HPDE6-E6E7 (cell line): Measurements from ENCODE around the gene XRCC5.
"Not testable (repeated sequence)": the region's sequence is repeated elsewhere in the genome, so short reads cannot be mapped to it uniquely, and the experiment has no call there.

Source experiments
- DNase-seq: peaks from one replicate; pipeline ENCODE4 v3.0.0; 2011; ENCODE audit warnings: missing footprints; ENCODE audit errors: extremely low spot score

XRCC5 gene

DNA sequence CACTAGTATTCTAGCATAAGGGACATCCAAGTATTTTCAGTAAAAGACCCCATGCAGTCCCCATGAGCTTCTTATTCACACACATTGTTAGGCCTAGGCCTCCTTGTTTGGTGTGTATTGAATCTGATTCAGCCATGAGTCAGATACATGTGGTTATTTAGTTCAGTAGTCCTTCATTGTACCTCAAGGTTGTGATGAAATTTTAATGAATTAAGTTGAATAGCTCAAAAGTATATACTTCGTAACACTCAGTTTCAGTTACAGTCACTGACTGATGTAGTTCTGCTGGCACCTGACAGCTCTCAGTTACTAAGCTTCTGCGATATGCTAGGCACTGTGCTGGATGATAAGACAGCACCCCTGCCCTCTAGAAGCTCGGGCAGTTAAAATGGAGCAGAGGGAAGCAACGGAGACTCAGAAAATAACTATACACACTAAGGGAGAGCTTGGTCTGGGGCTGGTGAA, 86.4 kb downstream of the XRCC5 start:
- peak; percentile 62 for DNase-seq

DNA sequence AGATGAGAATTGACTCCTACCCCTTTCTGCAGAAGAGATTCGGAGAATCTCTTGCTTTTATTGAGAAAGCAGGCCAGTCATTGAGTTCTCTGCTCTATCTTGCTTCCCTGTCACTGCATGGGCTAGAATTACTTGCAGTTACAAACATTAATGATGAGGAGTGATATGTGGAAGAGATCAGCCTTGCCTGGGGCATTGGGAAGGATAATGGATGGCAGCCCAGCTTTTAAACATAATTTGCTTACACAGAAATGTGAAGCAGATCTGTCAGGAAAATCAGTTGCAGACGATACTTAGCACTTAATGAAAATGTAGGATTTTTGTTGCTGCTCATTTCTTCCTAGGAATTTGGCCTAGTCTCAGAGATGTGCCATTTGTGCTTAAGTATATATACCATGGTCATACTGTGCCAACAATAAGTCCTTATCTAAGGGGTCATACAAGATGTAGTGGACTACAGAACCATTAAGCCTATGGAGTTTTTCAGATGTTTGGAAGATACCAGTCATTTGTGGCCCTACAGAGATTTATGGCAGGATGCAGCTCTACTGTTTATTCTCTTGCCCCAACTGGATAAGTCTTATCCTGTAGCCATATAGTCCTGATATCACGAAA, 92.7 kb downstream of the XRCC5 start:
- DNase-seq, result no peak

DNA sequence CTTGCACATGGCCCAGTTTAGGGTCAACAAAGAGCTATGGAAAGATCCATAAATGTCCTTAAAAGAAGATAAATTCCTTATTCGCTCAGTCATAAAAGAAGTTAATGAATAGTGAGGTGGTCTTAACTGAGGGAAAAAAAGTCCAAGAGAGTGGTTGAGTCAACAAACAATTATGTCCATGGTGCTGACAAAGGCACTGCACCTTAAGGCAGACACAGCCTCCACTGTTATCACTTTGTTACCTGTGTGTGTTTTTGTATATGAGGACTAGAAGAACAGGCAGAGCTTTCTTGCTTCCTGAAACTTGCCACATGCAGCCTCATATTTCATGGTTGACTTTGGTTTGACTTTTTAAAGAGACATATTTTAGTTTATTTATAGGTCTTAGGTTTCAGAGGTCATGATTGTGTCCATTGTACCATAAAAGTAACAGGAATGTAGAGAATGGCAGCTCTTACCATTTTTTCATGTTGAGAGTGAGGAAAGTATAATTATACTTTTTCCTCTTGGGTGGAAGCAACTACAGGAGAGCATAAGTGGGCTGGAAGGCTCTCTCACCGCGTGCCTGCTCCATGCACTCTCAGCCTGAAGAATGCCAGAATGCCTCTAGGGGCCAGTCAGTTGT, 93.6 kb downstream of the XRCC5 start:
- no peak for DNase-seq

DNA sequence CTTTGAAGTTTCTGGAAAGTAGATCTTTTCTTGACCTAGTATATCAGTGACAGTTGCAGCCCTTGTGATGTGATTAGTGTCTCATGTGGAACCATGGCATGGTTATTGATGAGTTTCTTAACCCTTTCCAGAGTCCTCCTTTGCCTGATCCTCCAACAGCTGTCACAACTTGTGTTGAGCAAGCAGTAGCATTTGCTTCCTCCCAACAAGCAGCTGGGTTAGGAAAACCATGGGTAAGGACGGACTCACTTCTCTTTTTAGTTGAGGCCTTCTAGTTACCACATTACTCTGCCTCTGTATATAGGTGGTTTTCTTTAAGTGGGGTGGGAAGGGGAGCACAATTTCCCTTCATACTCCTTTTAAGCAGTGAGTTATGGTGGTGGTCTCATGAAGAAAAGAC, 96.3 kb downstream of the XRCC5 start:
- DNase-seq, result no peak

DNA sequence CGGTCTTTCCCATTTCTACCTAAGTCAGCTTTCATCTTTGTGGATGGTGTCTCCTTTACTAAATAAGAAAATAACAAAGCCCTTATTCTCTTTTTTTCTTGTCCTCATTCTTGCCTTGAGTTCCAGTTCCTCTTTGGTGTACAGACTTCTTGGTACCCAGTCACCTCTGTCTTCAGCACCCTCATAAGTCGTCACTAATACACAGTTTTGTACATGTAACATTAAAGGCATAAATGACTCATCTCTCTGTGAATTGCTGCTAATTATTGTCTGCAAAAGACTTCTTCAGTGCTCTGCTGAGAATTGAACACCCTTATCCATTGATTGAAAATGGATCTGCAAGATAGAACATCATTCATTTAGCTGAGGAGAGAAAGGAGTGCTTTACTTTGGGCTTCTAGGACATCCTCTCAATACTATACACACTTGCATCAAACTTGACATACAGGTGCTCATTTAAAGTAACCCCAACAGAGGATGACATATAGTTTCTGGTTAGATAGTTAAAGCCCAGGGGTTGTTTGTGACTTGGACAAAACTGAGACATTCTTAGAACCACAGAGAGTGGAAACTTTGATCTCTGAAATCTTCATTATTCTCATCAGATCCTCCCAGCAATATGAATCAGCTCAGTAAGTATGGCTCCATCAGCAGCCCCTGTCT, 97.0 kb downstream of the XRCC5 start:
- DNase-seq, result no peak

DNA sequence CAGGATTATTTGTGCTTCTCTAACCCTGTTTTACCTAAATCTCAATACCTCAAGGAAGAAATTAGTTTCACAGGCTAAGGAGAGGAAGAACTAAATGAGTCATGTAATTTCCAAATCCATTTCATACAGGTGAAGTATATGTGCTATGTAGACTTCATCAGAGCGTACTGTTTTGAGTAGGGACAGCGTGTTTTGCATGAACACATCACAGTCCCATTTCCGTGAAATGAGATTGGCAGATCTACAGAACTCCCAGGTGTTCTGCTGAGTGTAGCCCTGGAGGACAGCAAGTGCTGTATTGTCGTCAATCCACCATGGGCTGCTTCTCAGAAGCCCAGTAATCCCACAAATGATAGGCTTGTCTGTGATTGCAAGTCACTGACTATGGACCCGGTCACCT, 97.7 kb downstream of the XRCC5 start:
- DNase-seq, result no peak

DNA sequence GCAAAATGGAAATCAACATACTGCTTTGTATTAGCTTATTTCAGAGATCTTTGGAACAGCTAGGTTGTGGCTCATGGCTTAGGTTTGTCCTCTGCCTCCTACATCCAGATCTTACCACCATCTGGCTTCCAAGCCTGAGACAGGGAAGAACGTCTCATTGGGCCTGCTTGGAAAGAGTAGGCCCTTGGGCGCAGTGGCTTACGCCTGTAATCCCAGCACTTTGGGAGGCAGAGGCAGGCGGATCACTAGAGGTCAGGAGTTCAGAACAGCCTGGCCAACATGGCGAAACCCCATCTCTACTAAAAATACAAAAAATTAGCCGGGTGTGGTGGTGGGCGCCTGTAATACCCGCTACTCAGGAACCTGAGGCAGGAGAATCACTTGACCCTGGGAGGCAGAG, 99.5 kb downstream of the XRCC5 start:
- not testable (repeated sequence) for DNase-seq

DNA sequence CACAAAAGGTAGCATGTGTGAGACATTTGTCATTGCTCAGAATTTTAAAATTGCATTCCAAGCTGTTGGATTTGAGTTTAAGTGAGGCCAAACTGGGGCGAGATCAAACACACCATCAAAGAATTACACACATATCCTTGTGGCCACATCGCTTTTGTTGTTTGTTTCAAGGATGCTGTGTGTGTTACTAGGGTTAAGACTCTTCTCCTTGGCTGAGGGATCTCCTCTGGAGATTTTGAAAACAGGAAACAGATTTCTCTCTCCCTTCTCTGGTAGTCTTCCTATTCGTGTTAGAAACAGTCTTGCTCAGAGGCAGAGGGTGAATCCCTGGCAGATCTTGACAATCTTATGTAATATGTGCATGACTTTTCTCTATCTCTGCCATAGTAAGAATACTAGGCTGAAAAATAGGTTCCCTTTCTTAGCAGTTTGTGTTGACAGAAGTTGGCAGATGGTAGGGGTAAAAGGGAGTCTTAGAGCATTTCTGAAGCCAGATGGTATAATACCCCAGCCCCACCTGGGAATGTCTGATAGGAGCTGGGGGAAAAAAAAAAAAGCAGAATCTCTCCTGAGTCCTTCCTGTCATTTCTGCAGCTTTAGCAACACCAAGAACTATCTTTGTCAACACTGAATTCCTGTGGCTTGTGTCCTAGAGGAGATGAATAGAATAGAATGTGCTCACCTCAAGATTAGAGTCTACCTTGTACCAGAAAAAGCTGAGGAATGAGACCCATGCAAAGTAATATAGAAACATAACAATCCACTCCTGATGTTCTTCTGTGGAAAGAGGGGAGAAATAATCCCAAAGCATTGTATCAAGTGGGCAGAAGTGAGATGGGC, 101.8 kb downstream of the XRCC5 start:
- no peak for DNase-seq

DNA sequence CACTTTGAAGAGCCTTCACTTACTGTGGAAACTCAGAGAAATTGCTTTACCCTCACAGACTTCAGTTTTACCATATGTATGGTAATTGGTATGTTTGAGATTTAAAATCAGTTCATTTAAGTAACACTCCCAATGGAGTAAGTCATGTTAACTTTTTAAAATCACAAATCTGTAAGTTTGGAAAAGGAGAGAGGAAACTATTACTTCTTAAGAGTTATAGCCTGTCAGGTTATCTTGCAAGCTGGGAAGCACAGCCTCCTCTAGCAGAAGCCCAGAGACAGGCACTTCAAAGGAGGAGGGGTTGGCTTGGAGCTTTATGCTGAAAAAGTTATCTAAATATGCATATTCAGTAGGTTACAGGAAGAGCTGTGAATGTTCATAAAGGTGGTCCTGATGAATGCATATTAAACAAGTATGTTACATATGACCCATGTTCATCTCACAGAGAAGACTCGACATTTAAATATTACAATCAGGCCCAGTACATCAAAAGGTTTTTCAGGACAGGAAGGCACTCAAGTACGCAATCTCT, 102.5 kb downstream of the XRCC5 start:
- DNase-seq, result no peak

DNA sequence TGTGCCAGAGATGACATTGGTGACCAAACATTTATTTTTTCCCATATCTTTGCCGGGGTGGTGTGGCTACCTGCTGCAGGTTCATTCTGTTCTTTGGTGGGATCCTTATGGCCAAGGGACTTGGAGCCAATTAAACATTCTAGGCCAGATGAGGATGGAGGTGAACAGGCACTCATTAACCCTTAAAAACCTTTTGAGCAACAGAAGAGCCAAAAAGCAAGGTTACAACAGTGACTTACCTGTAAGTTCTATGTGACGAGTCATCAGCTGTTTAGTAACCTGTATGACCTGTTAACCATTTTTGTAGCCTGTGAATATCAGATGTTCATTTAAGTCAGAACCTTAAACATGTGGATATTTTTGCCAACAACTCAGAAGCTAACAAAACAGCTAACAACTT, 105.6 kb downstream of the XRCC5 start:
- no peak for DNase-seq

DNA sequence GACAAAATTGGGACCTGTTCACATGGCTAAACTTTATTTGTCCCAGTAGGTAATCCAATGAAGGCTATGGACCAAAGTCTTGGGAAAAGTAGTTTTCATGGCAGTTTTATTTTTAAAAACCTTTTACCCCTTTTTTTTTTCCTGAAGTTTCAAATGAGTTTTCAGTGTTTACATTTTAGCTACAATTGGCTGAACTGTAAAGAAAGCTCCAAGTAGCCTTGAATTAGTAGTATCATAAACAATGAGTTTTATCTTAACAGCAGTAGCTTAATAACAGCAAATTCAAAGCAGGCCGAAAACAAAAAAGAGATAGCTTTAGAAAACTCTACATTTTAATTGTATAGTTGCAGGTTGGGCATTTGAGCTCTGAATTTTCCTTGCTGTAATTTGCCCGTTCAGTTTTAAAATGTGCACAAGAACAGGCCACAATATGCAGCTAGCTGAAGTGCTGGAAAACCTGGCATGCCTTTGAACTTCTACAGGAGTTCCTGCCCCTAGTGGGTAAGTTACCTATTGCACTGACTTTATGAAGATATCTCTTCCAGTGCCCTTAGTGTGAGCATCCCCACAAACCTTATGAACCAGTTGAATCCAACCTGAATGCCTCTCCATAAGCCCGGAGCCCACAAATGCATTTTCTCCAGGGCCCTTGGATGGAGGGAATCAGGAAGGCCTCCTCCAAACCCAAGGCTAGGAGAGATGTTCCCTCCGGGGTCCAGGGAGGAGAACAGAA, 106.7 kb downstream of the XRCC5 start:
- DNase-seq, result no peak

DNA sequence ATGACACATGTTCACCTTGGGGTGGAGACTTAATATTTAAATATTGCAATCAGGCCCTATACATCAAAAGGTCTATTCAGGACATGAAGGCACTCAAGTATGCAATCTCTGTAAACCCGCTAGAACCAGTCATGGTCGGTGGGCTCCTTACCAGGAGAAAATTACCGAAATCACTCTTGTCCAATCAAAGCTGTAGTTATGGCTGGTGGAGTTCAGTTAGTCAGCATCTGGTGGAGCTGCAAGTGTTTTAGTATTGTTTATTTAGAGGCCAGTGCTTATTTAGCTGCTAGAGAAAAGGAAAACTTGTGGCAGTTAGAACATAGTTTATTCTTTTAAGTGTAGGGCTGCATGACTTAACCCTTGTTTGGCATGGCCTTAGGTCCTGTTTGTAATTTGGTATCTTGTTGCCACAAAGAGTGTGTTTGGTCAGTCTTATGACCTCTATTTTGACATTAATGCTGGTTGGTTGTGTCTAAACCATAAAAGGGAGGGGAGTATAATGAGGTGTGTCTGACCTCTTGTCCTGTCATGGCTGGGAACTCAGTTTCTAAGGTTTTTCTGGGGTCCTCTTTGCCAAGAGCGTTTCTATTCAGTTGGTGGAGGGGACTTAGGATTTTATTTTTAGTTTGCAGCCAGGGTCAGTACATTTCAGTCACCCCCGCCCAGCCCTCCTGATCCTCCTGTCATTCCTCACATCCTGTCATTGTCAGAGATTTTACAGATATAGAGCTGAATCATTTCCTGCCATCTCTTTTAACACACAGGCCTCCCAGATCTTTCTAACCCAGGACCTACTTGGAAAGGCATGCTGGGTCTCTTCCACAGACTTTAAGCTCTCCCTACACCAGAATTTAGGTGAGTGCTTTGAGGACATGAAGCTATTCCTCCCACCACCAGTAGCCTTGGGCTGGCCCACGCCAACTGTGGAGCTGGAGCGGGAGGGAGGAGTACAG, 108.1 kb downstream of the XRCC5 start:
- DNase-seq, result peak; percentile 31

DNA sequence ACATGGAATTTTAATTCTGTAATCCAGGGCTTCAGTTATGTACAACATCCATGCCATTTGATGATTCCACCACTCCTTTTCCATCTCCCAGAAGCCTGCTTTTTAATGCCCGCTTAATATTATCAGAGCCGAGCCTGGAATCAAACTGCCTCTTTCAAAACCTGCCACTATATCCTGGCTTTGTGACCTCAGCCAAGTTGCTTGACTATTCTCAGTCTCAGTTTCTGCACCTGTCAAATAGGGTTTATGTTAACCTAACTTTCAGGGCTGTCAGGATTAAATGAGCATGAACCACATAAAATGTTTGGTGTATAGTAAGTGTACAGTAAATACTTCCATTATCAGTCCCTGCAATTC, 108.7 kb downstream of the XRCC5 start:
- no peak for DNase-seq

DNA sequence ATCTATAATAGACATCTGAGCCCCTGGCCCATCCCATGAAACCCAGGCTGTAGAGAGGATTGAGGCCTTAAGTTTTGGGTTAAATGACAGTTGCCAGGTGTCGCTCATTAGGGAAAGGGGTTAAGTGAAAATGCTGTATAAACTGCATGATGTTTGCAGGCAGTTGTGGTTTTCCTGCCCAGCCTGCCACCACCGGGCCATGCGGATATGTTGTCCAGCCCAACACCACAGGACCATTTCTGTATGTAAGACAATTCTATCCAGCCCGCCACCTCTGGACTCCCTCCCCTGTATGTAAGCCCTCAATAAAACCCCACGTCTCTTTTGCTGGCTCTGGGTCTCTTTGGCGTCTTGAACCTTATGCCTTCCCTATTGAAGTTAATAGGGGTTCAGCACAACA, 110.7 kb downstream of the XRCC5 start:
- no peak for DNase-seq

DNA sequence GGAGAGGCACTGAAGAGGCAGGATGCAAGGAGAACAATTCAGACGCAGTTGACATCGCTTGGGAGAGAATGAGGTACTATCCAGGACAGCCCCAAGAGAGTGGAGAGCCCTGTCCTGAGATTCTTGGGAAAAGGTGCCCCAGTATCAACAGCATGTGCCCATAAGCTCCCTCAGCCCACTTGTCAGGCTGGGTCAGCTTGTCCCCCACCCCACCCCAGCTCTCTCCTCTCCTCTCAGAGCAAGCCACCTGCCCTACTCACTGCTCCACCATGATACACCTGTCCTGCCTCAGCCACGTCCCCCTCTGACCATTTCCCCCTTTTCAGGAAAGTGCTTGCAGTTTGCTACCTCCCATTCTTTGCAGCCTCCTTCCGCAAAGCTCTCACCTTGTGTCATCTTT, 111.8 kb downstream of the XRCC5 start:
- no peak for DNase-seq

DNA sequence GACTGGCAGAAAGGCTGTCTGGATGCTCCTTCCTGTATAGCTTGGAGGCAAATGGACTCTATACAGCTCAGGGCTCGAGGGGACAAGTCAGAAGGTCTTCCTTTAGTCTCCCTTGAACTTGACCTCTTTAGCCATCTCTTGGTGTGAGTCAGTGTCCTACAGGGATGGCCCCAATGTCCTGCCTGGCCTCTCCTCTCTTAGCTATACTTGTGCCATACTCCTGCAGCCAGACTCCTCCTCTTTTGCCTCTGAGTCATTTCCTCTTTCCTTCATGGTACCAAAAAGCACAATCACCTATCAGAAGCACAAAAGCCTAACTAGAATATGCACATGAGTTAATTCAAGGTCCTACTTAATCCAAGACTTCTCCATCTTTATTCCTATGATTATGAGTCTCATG, 112.7 kb downstream of the XRCC5 start:
- no peak for DNase-seq

DNA sequence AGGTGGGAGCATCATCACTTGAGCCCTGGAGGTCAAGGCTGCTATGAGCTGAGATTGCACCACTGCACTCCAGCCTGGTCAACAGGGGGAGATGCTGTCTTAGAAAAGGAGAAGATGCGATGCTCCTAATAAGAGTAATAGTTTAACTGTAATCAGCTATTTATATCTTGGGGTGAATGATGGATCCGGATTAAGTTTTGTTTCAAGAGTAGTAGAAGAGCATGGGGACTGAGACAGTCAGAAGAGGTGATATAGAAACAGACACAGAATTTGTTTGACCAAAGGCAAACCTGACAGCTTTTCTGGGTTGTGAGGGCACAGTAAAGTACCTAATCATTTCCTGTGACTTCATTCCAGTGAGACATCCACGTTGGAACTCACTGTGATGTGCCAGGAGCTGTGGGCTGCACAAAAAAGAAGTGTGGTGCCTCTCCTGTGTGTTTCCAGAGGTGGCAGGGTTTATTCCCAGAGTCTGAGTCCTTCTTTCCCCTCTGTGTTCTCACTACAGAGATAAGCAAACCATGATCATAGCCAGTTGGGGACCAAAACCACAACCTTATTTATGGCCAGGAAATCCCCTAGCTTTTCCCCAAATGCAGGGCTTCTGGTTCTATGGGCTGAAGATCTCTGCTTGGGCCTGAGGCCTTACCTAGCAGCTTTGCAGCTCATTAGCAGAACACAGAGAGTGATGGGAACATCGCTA, 113.7 kb downstream of the XRCC5 start:
- no peak for DNase-seq

DNA sequence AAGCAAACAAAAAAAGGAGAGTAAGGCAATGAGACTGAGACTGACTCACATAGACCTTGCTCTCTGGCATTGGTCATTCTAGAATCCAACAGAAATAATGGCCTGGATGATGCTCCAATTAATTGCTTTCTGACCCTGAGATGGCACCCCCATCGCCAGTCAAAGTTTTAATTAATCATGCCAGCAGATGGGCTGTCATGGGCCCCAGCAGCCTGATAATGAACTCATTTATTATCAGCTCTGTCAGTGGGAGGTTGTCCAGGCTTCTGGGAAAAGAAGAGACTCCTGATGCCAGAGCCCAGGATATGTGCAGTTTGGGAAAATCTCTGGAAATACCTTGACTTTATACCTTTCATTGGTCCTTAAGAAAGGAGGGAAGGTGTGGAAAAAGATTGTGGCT, 115.2 kb downstream of the XRCC5 start:
- no peak for DNase-seq

DNA sequence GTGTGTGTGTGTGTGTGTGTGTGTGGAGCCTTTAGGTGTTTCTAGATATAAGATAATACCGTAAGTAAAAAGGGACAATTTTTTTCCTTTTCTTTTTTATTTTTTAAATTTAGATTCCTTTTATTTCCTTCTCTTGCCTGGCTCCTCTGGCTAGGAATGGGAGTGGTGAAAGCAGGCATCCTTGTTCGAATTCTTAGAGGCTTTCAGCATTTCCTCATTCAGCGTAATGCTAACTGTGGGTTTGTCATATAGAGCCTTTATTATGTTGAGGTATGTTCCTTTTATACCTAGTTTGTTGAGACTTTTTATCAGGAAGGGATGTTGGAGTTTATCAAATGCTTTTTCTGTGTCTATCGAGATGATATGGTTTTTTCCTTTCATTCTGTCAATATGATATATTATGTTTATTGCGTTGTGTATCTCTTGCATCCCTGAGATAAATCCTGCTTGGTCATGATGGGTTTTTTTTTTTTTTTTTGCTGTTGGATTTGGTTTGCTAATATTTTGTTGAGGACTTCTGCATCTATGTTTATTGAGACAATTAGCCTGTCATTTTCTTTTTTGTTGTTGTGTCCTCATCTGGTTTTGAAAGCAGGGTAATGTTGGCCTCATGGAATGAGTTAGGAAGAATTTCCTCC, 120.2 kb downstream of the XRCC5 start:
- DNase-seq, result no peak
